HG03064 (cell line): ENCODE data around the gene UROC1.

ENCODE experiments used
- ATAC-seq: cut with Tn5 transposase; IDR thresholded peaks from one replicate; pipeline ENCODE4 v1.9.1; 2021; ENCODE audit warnings: low read depth; ENCODE audit not compliant: unreplicated experiment

Gene UROC1

DNA sequence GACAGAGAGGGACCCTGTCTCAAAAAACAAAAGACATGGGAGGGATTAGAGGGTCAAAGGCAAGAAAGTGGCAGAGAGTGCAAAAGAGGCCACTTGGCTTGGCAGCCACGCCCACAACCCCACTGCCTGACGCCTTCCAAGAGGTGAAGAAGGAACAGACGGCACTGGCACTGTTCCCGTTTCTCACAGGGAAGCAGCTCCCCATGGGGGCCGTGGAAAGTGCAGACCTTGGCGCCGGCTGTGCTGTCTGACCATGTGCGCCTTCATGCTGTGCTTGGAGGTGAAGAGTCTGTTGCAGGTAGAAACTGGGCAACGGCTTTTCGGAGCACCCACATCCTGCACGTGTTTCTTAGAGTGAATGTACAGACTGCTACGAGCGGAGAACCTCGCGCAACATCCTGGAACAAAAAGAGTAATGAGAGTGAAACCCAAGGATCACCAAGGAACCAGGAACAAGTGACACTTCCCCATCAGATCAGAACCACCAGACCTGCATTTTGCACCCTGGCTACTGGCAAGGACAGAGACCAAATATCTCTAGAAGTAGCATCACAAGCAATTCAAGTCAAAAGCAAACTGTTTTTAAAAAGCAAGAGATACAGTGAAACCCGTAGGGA is 51.5 kb downstream of the UROC1 start:
- no peak for ATAC-seq

DNA sequence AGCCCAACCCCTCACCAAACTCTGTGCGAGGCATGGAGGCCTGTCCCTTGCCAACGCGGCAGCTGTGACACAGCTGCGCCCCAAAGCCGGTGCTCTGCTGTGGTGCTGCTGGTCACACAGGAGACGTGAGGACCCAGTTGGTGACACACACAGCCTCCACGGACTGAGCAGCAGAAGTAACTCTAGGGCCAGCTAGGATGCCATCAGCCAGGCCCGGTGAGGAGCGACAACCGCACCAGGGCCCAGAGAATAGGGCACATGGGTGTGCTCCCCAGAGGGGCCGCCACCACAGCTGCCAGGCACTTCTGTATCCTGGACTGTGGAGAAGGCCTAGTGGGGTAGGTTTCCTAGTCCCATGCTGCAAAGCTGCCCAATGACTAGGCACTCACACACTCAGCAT is 52.6 kb downstream of the UROC1 start:
- no peak for ATAC-seq

DNA sequence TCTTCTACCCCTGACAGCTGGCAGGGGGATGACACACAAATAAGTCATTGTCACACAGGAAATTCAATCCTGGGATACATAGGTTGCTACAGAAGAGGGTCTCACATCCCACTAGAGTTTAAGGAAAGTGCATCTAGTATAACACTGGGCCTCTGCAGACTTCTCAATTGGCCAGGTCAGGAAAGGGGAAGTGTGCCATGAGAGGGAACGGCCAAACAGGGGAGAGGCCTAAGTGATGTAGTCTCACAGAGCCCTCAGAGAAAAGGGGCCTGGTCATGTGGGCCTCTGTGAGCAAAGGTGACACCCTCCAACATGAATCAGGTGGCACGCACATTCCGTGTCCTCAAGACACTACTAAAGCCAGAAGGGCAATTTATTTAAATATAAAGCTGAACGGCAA is 53.1 kb downstream of the UROC1 start:
- ATAC-seq, result no peak

GRCh38 chr3:126464093-126464492 is 53.5 kb downstream of the UROC1 start:
- no peak for ATAC-seq

- no peak for ATAC-seq
Measured at GRCh38 chr3:126463521-126463920, 54.1 kb downstream of the UROC1 start.

DNA sequence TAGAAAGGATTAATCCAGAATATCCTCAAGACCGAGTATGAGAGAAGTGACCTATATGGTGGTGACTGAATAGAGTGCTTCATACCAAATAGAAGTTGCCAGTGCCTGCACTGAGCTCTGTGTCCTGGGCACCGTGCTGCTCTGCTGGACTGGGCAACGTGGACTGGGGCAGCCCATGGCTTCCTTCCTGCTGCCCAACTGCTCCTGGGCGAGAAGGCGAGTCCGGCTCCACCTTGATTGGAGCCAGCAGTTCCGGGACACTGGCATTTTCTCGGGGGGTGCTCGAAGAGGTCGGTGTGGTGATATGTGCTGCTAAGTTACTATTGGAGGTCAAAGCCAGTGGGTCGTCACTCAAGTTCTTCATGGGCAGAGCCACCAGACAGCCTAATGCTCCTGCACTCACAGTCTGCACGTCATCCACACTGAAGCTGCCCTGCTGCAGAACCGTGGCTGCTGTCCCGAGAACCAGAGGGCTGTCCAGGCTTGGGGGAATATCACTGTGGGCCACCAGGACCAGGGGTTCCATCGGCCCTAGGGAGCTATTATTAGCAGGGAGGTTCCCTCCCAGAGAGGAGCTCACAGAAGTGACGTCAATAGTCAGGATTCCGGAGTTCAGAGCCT is 56.0 kb downstream of the UROC1 start:
- ATAC-seq, result no peak

- no peak for ATAC-seq
Measured at GRCh38 chr3:126460381-126460780, 57.2 kb downstream of the UROC1 start.

GRCh38 chr3:126459763-126460127 is 57.8 kb downstream of the UROC1 start:
- ATAC-seq, result no peak

DNA sequence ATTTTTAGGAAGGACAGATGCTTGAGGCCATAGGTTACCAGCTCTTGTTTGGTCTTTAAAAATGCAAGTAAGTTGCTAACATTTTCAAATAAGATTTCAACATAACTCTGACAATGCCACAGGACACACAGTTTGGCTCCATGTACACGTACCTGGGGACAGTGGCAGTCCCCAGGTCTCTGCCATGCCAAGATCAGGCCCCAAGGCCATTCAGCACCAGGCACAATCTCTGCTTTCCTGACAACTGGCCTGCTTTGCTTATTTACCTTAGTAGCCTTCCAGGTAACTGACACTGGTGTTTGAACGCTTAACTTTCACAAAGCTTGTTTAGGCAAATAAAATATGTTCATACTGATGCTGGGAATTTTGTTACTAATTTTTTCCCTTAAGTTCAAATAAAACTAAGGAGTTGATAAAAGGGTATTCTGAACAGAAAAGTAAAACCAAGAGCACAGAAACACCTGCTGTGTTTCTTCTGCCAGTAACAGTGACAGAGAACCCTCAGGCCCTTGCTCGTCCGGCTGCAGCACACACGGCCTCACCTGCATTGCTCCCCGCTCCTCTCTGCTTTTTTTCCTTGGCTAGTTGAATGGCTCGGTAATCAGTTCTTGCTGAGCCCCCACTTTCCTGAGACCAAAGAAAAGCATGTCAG is 58.3 kb downstream of the UROC1 start:
- ATAC-seq, result no peak

- ATAC-seq, result no peak
Measured at GRCh38 chr3:126456766-126457388, 60.7 kb downstream of the UROC1 start.

GRCh38 chr3:126456211-126456610 is 61.4 kb downstream of the UROC1 start:
- no peak for ATAC-seq

DNA sequence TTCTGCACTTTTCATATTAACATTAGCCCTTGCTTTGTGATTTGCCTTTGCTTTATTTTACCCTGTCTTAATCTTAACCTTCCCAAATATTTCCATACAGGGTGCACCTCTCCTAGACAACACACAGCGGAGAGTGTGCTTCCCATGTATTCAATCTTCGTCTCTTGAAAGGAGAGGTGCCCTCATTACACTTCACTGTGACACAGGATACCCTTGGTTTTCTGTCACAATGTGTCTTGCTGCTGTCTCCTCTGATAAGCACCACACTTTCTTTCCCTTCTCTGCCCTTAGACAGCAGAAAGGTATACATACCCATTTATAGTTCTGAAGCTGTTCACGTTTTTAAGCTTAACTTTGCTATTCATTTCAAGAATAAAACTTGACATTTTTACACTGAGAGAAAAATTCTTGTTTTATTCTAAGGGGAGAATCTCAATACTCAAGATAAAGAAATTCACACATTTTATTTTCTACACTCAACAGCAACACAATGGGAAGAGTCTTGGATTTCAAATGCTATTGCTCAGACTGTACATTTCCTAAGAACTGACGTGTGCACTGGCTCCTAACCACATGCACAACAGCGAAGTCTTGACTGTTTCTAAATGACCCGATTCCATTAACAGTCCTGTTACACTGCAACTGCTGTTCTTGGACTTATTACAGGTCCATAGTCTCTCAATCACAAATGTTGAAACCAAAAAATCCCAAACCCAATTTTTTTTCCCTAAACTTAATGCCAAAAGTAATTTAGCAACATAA is 63.0 kb downstream of the UROC1 start:
- no peak for ATAC-seq

DNA sequence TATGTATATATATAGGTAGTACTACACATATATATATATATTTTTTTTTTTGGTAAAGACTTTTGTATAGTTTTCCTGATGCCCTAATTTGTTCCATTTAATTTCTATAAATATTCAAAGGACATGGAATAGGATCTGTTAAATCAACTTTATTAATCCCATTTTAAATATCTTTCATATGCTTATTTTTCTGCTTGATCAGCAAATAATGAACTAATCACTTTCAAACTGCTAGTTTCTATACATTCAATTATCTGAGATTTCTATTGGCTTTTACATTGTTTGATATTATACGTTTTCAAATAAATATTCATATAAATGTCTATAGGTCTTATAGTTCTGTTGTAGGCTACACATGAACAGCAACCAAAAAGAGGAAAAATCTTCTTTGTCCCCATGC is 63.5 kb downstream of the UROC1 start:
- ATAC-seq, result no peak

DNA sequence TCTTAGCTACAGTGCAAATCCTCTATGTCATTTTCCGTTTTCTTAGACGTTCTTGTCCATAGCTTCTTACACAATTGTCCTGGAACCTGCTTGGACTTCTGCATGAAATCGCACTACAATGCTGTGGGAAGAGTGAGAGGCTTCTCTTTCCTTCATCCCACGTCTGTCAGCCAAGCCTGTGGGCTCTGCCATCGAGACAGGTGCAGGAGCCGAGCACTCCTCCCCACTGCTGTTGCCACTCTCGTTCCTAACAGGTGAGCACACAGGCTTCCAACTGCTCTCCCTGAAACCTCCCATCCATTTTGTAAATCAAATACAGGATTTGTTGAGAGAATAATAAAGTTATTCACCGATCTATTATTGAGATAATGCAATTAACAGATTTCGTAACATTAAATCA is 65.4 kb downstream of the UROC1 start:
- ATAC-seq, result no peak

GRCh38 chr3:126451511-126451910 is 66.1 kb downstream of the UROC1 start:
- ATAC-seq, result no peak

DNA sequence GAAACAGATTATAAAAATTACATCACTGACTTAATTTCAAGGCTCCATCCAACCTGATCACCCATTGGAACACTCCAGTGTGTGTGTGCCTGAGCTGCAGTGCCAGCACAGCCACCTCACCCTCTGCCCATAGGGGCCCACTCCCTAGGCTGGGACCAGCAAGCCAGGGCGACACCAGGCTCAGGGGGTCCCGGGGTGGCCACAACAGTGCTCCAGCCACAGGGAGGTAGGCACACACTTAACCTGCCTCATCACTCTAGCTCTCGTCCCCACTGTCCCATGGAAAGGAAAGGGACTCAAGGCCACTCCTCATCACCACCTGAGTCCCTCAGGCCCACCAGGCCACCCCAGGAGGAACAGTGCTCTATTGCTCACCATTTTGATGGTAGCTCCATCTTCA is 66.8 kb downstream of the UROC1 start:
- ATAC-seq, result no peak

- ATAC-seq, result no peak
Measured at GRCh38 chr3:126450219-126450618, 67.4 kb downstream of the UROC1 start.

GRCh38 chr3:126449621-126450051 is 67.9 kb downstream of the UROC1 start:
- ATAC-seq, result no peak

DNA sequence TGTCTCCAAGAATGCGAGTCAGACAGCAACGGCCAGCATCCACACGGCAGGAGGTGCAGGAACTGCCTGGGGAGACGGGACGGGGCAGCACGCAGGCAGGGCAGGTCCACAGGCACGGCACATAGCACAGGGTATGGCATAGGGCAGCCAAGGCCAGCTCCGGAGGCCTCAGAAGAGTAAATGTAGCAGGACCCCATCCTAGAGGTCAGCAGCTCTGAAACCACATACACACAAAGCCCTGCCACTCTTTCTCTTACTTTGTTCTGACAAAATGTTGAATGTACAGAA is 68.7 kb downstream of the UROC1 start:
- ATAC-seq, result no peak

DNA sequence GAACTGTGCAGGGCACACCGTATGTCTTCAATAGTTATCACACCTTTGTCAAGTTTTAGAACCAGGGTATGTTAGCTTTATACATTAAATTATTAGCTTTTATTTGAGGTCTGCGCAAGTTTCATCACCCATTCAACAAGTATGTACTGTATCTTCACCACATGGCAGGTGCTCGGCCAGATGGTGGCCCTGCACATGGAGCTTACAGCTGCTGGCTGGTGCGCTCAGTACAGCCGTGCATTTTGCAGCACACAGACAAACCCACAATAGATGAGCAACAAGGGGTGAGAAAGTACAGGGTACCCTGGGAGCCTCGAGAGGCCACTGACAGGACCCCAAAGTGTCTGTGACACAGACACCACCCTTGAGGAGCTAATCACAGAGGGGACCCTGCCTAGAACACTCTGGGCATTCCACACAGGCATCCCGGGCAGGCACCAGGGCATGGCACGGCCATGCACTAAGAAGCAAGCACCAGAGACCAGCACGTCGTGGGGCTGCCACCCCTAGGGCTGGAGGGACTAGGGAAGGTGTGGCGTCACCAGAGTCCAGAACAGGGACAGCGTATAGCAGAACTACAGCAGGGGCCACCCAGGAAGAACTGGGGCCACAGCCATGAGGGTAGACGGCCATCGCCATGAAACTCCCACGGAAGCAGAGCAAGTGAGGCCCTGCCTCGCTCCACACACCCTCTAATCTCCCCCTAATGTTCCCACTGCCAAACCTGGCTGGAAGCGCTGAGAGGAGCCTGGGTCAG is 69.3 kb downstream of the UROC1 start:
- ATAC-seq, result no peak
